AG04450 (cell line): ENCODE results near the gene WLS. TPM values are rescaled to one million over a fixed set of nuclear protein-coding genes. Genes with fewer than 3 reads are reported as not detected.

Source experiments
- CTCF ChIA-PET: fragments of 300-600, 350-600 bp; formaldehyde crosslinking; extraction: SDS; loops from one replicate; lab custom pipeline; 2022; ENCODE audit warnings: antibody characterized with exemption, inconsistent platforms; lab: Charles Lee
- POLR2A ChIA-PET: fragments of 350-600 bp; formaldehyde crosslinking; extraction: SDS; loops from one replicate; lab custom pipeline; 2021; ENCODE audit warnings: antibody characterized with exemption, inconsistent platforms; lab: Yijun Ruan, JAX
- DNase-seq: peaks from one replicate; pipeline ENCODE4 v3.0.0-alpha.2; 2011; ENCODE audit warnings: low read depth, low spot score
- H3K27ac ChIP-seq: one replicate; pipeline ENCODE4 v1.5.1; 2012; ENCODE audit warnings: low read depth, low read length, control low read depth
- H3K27me3 ChIP-seq: one replicate; pipeline ENCODE4 v1.6.0; 2012; ENCODE audit warnings: low read length; ENCODE audit not compliant: control insufficient read depth, insufficient read depth
- H3K4me3 ChIP-seq: 2 replicates; pipeline ENCODE4 v1.5.1; 2011; ENCODE audit warnings: mild to moderate bottlenecking, low read depth, low read length, control low read depth
- H3K9me3 ChIP-seq: 2 replicates; pipeline ENCODE4 v1.5.1; 2012; ENCODE audit warnings: low read length; ENCODE audit not compliant: control insufficient read depth, insufficient read depth
- polyA plus RNA-seq: library from polyadenylated mRNA; depleted of rRNA; stranded (reverse); fragments of >200 nt; gene quantifications from 2 replicates; pipeline ENCODE4 v1.2.3, GENCODE V29; 2011
- TF ChIP-seq, protein P1 (sequence below): IDR thresholded peaks from 2 replicates; pipeline ENCODE4 v1.5.1; 2011; ENCODE audit warnings: low read depth, low read length, control low read depth, inconsistent platforms

The WLS gene
- polyA plus RNA-seq, 1 experiment, result 391 TPM

DNA sequence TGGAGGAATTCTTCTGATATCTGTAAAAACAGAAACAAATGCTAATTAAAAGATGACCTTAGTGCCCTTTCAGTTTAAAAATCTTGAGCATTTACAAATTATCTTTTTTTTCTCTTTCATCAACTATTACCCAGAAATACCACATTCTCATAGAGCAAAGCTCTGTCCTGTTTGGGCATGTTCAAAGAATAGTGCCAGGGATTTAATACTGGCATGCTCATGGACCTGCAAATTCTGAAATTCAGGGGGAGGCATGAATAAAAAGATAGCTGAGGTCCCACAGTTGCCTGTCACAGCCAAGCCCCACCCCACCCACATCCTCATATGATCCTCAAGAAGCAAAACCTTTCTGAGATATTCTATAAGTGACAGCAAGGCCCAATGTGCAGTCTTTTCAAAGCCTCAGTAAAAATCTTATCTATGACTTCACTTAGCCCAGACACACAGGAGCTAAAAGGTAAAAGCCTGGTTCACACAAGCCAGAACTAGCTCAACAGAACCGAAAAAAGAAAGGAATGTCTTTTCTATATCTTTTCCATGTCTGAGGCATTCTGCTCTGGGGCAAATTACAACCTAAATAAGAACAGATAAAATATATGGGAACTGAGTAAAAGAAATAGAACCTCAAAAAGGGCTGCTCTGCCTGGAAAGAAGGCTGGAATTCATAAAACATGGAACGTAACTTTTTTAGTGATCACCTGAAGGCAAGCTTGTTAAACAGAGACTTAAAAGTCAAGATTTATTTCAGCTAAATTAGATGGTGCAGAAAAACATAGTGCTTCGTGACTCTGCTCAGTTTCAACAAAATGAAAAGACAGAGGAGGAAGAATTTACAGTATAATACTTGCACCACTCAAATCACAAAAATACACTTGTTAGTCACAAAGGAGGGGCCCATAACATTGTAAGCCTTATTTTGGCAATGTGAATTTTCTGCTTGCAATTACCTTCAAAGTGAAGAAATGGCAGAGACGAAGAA lies 11.0 kb downstream of the WLS start:
- Histone ChIP-seq H3K27me3 (no peaks in the 10 kb centered on the region), H3K4me3 (no peak overlapping the region), H3K9me3 (no peaks in the 10 kb centered on the region), H3K27ac (no peak overlapping the region)
- ChIA-PET CTCF (interaction anchor here (0.6 to 2.8 kb wide), 7 partner anchors 10 to 125 kb away, joined by 3 to 14 read pairs (median 3); no protein-coding TSS in a partner anchor), POLR2A (interaction anchor here (2.1 kb wide), 1 partner anchor 11 kb away, joined by 7 read pairs; the partner anchor contains the start of gene WLS)
- TF ChIP-seq, protein P1, sequence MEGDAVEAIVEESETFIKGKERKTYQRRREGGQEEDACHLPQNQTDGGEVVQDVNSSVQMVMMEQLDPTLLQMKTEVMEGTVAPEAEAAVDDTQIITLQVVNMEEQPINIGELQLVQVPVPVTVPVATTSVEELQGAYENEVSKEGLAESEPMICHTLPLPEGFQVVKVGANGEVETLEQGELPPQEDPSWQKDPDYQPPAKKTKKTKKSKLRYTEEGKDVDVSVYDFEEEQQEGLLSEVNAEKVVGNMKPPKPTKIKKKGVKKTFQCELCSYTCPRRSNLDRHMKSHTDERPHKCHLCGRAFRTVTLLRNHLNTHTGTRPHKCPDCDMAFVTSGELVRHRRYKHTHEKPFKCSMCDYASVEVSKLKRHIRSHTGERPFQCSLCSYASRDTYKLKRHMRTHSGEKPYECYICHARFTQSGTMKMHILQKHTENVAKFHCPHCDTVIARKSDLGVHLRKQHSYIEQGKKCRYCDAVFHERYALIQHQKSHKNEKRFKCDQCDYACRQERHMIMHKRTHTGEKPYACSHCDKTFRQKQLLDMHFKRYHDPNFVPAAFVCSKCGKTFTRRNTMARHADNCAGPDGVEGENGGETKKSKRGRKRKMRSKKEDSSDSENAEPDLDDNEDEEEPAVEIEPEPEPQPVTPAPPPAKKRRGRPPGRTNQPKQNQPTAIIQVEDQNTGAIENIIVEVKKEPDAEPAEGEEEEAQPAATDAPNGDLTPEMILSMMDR, result no peak
- DNase-seq, result no peak

DNA sequence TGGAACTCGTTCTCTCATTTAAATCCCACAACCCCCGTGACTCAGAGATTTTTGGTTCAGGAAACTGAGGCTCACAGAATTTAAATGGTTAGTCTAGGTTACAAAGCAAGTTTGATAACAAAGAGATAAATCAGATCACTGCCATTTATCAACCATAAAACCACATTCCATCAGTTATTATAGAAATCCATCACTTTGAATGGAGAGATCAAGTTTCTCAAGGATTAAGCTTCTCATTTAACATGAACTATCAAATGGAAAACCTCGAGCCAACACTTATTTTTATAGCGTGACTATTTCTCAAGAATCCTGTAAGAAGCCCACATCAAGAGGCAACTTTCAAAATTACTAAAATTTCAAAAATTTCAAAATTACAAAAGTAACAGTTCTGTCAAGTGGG lies 11.9 kb downstream of the WLS start:
- TF ChIP-seq, protein P1, result no peak
- CTCF ChIA-PET, result interaction anchor here (0.6 to 2.8 kb wide), 3 partner anchors 15 to 100 kb away, joined by 3 to 14 read pairs (median 3); no protein-coding TSS in a partner anchor
- POLR2A ChIA-PET, result no interaction called here
- DNase-seq, result no peak
- Histone ChIP-seq H3K9me3 (no peaks in the 10 kb centered on the region), H3K4me3 (no peak overlapping the region), H3K27me3 (no peaks in the 10 kb centered on the region), H3K27ac (no peak overlapping the region)

GRCh38 chr1:68218490-68218889 lies 13.8 kb downstream of the WLS start:
- DNase-seq, result no peak
- no peak overlapping the region for H3K27ac ChIP-seq
- no peaks in the 10 kb centered on the region for H3K9me3 ChIP-seq
- H3K27me3 ChIP-seq, result no peaks in the 10 kb centered on the region
- TF ChIP-seq, protein P1, result no peak
- CTCF ChIA-PET, result interaction anchor here (0.6 kb wide), 1 partner anchor 21 kb away, joined by 3 read pairs; no protein-coding TSS in a partner anchor
- POLR2A ChIA-PET, result no interaction called here
- H3K4me3 ChIP-seq, result no peak overlapping the region

- TF ChIP-seq, protein P1, result no peak
- Histone ChIP-seq H3K27me3 (no peaks in the 10 kb centered on the region), H3K27ac (no peak overlapping the region), H3K9me3 (no peaks in the 10 kb centered on the region), H3K4me3 (no peak overlapping the region)
- ChIA-PET POLR2A (no interaction called here), CTCF (interaction anchor here (0.9 kb wide), 1 partner anchor 98 kb away, joined by 4 read pairs; no protein-coding TSS in a partner anchor)
- no peak for DNase-seq
Observed at GRCh38 chr1:68217618-68218017, 14.7 kb downstream of the WLS start.

DNA sequence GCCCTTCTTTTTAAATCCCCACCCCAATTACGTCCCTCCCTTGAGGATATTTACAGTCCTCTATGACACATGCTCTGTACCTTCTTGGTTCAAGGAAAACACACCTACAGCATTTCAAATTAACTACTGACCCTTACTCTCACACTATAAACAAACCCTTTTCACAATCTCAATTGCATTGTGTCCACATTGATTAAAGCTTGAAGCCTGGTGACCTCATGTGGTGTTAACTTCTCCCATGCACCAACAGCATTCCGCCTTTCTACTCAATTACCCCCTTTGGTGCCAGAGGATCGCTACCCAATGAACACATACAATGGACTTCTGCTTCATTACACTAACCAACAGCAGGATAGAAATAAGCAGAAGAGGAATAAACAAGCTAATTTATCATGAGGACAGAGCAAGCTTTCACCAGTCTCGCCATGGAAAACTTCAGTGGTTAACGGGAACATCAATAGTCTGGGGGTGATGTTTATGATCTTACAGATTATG lies 15.2 kb downstream of the WLS start:
- CTCF ChIA-PET, result interaction anchor here (0.9 kb wide), 1 partner anchor 97 kb away, joined by 4 read pairs; no protein-coding TSS in a partner anchor
- Histone ChIP-seq H3K27ac (no peak overlapping the region), H3K27me3 (no peaks in the 10 kb centered on the region), H3K9me3 (no peaks in the 10 kb centered on the region), H3K4me3 (no peak overlapping the region)
- DNase-seq, result no peak
- TF ChIP-seq, protein P1, result no peak
- POLR2A ChIA-PET, result no interaction called here
